NCI-H2081 treated with DMSO at 0.1 percent for 48 hours (cell line): ENCODE results near the gene VMO1.

Experiments used
- DNase-seq: peaks from one replicate; lab custom pipeline; 2025; lab: John Stamatoyannopoulos, UW

Gene VMO1

GRCh38 chr17:4753392-4753791, 32.8 kb downstream of the VMO1 start:
- DNase-seq: no peak

- no peak for DNase-seq
Measured at GRCh38 chr17:4751932-4752331, 34.2 kb downstream of the VMO1 start.

GRCh38 chr17:4750606-4751005, 35.6 kb downstream of the VMO1 start:
- DNase-seq: no peak

DNA sequence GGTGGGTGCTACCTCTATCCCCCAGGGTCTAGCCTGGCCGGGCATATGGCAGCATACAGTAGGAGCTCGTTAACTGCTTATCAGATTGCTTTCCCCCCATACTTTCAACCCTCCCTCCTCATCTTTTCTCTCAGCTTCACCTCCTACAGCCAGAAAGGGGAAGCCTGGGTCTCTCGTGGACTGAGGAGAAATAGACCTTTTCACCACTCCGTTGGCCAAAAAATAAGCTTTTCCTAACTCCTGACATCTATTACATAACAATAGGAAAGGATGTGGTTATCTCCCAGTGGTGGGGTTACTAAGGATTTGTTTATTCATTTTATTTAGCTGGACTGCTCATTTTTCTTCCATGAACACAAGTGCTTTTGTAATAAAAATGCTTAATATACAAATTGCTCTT, 37.5 kb downstream of the VMO1 start:
- no peak for DNase-seq

- DNase-seq: no peak
Measured at GRCh38 chr17:4747847-4748246, 38.3 kb downstream of the VMO1 start.

- no peak for DNase-seq
Measured at GRCh38 chr17:4744999-4745969, 40.9 kb downstream of the VMO1 start.

DNA sequence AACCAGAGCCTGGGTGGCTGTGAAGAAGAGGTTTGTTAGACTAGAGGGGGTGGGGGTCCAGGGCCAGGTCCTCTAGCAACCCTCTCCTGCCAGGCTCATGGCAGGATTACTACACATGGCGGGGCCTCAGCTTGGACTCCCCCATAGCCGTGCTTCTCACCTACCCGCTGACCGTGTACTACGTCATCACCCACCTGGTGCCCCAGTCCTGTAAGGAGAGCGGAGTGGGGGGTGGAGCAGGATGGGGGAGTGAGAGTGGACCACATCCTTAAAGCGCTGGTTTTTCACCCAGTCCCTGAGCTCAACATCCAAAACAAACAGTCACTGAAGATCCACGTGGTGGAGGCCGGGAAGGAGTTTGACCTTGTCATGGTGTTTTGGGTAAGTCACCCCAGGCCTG, 42.3 kb downstream of the VMO1 start:
- no peak for DNase-seq

DNA sequence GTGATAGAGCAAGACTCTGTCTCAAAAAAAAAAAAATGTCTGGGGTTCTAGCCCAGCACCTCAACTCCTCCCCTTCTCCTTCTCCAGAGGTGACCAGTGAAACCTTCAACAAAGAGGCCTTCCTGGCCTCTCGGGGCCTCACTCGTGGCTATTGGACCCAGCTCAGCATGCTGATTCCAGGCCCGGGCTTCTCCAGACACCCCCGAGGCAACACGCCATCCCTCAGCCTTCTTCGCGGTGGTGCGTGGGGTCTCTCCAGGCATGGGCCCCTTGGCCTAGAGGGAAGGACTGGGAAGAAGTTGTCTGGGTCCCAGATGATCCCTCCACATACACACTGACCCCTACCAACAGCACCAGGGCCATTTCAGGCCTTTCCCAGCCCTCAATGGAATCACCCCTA, 42.9 kb downstream of the VMO1 start:
- DNase-seq: no peak

DNA sequence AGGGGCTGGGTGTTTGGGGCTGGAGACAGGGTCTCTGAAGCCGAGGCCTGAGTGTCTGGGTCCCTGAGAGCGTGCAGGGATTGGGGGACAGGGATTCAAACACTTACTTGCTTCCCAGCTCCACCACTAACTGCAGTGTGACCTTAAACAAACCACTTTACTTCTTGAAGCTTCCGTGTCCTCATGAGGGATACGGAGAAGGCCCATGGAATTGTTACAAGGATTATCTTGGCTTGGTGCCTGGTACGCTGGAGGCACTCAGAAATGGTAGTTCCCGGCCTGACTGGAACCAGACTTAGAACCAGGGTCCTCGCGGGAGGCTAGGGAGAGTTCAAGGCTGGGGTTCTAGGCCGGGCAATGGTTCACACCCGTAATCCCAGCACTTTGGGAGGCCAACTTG, 43.5 kb downstream of the VMO1 start:
- no peak for DNase-seq

- DNase-seq: no peak
Measured at GRCh38 chr17:4742133-4742532, 44.0 kb downstream of the VMO1 start.

GRCh38 chr17:4741544-4741943, 44.6 kb downstream of the VMO1 start:
- DNase-seq: no peak

- DNase-seq: no peak
Measured at GRCh38 chr17:4740584-4740983, 45.6 kb downstream of the VMO1 start.

DNA sequence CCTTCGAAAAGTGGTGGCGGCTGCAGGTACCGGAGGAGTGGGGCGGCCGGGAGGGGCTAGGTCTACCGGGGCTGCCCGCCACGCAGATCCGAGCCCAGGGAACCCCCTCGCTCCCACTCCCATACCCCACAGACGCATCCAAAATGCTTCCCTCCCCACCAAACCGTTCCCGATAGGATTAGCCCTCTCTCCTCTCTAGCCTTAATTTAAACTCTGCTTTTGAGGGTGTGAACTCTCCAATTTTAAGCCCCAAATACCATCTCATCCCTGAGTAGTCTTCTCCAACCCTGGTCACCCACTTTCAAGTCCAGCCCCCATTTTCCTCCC, 46.2 kb downstream of the VMO1 start:
- no peak for DNase-seq

- no peak for DNase-seq
Measured at GRCh38 chr17:4739122-4740024, 46.8 kb downstream of the VMO1 start, which contains the start of the genes CXCL16 and ZMYND15. CXCL16 (minus strand) TSS chr17:4739928; CDS start chr17:4739339, 589 bp downstream. ZMYND15 (plus strand) TSS chr17:4739833; CDS start chr17:4740549, 716 bp downstream.

- no peak for DNase-seq
Measured at GRCh38 chr17:4738136-4739121, 47.7 kb downstream of the VMO1 start.

DNA sequence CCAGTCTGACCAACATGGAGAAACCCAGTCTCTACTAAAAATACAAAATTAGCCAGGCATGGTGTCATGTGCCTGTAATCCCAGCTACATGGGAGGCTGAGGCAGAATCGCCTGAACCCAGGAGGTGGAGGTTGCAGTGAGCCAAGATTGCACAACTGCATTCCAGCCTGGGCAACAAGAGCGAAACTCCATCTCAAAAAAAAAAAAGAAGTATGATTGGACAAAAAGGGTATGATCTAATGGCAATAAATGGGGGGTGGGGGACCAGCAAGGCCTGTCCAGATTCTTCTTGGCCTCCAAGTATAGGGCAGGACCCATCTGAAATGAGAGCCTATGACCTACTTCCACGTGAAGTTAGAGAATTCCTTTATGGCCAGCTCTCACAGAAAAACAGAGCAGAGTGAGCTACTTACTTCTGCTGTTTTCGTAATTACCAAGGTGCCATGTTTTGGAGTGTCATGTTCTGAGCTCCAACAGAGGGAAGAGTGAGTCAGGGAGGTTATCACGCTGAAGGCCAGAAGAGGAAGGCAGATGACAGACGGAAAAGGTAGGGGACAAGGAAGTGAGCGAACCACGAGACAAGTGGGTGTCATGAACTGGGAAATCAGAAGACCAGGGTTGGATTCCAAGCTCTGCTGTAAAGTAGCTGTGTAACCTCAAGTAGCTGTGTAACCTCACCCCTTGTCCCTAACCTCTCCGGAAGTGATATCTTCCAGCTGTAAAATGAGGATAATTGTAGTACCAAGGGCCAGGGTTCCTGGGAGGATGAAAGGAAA, 50.1 kb downstream of the VMO1 start:
- DNase-seq: no peak
